SIG-M5 treated with dmso at 0.1 percent for 504 hours (cell line): ENCODE results near the gene NUPR2.
"Not testable (repeated sequence)": the region's sequence is repeated elsewhere in the genome, so short reads cannot be mapped to it uniquely, and the experiment has no call there.

Experiments
- DNase-seq: peaks from one replicate; lab custom pipeline; 2025; ENCODE audit not compliant: unreplicated experiment; lab: John Stamatoyannopoulos, UW

Gene NUPR2

GRCh38 chr7:56087445-56087844 is 28.8 kb downstream of the NUPR2 start:
- no peak for DNase-seq

- no peak for DNase-seq
These were observed 29.5 kb downstream of the NUPR2 start for GRCh38 chr7:56086761-56087160.

- DNase-seq: no peak
These were observed 32.9 kb downstream of the NUPR2 start for GRCh38 chr7:56083150-56083785.

- DNase-seq: no peak
These were observed 34.4 kb downstream of the NUPR2 start for GRCh38 chr7:56081626-56082340.

GRCh38 chr7:56080726-56081435 is 35.3 kb downstream of the NUPR2 start:
- DNase-seq: not testable (repeated sequence)

- no peak for DNase-seq
These were observed 36.6 kb downstream of the NUPR2 start for GRCh38 chr7:56079450-56080185.

GRCh38 chr7:56078196-56078595 is 38.0 kb downstream of the NUPR2 start:
- no peak for DNase-seq

- no peak for DNase-seq
These were observed 38.5 kb downstream of the NUPR2 start for GRCh38 chr7:56077681-56078080.

GRCh38 chr7:56074371-56074791 is 41.8 kb downstream of the NUPR2 start:
- peak; percentile 79 for DNase-seq

- not testable (repeated sequence) for DNase-seq
These were observed 49.8 kb downstream of the NUPR2 start for GRCh38 chr7:56066376-56066775.
